Endothelial cell of umbilical vein (primary cell): ENCODE results near the gene PRKCQ. TPM values are rescaled to one million over a fixed set of nuclear protein-coding genes. Genes with fewer than 3 reads are reported as not detected.

Experiments used
- BruUV-seq: library from RNA; stranded (reverse); fragments of 400-500 nt; replicated peaks from 2 replicates; lab custom pipeline; 2021; lab: Mats Ljungman, UMichigan
- CTCF ChIA-PET: fragments of 300-600, 350-600 bp; sonication (Branson Sonifier 250); formaldehyde crosslinking; loops from one replicate; lab custom pipeline; 2021; ENCODE audit warnings: antibody characterized with exemption, inconsistent platforms; lab: Charles Lee
- POLR2A ChIA-PET: fragments of 300-600, 350-600 bp; sonication (Branson Sonifier 250); formaldehyde crosslinking; loops from one replicate; lab custom pipeline; 2021; ENCODE audit warnings: antibody characterized with exemption, inconsistent platforms; lab: Charles Lee
- DNase-seq: peaks from one replicate; pipeline ENCODE4 v3.0.0-alpha.2; 2011; ENCODE audit warnings: low read depth, low spot score
- FAIRE-seq: peaks from 2 replicates; lab custom pipeline; 2011; peaks lifted over from hg19 to GRCh38; lab: Jason Lieb, UNC
- H2AFZ ChIP-seq: 2 replicates; pipeline ENCODE4 v1.6.0; 2012; ENCODE audit warnings: low read depth, low read length, control low read depth, inconsistent platforms
- H3K27ac ChIP-seq: 2 replicates; pipeline ENCODE4 v1.5.1; 2011; ENCODE audit warnings: low read depth, mild to moderate bottlenecking, control low read depth, low read length, moderate library complexity; ENCODE audit not compliant: insufficient read depth
- H3K27me3 ChIP-seq, 2 experiments: 2 replicates each; pipeline versions ENCODE4 v1.6.0 to v1.6.1; 2011; ENCODE audit warnings: low read length in 2 of 2, mixed read lengths in 1 of 2; ENCODE audit not compliant: control insufficient read depth in 2 of 2, insufficient read depth in 2 of 2
- H3K36me3 ChIP-seq, 2 experiments: 2 replicates in 1 of 2; 3 replicates in 1 of 2; pipeline ENCODE4 v1.5.1; 2011; ENCODE audit warnings: low read length in 2 of 2, mild to moderate bottlenecking in 1 of 2, moderate library complexity in 1 of 2; ENCODE audit not compliant: control insufficient read depth in 2 of 2, insufficient read depth in 2 of 2; ENCODE audit errors: extremely low read depth in 1 of 2
- H3K4me1 ChIP-seq: 3 replicates; pipeline ENCODE4 v1.5.1; 2011; ENCODE audit warnings: mild to moderate bottlenecking, low read length; ENCODE audit not compliant: control insufficient read depth, insufficient read depth; ENCODE audit errors: extremely low read depth
- H3K4me2 ChIP-seq: 2 replicates; pipeline ENCODE4 v1.6.1; 2011; ENCODE audit warnings: low read length, control low read depth, mixed read lengths; ENCODE audit not compliant: insufficient read depth
- H3K4me3 ChIP-seq, 3 experiments: fragments of 200-600 bp in 1 of 3; sonication (generic), shearing (Covaris generic) in 1 of 3; replicated peaks in 1 of 3; 2 replicates each; pipeline ENCODE4 v1.5.1; 2011 to 2016; ENCODE audit warnings: control low read depth in 3 of 3, low read length in 3 of 3, mild to moderate bottlenecking in 2 of 3, inconsistent platforms in 1 of 3, low read depth in 1 of 3, moderate library complexity in 1 of 3; ENCODE audit not compliant: insufficient read depth in 1 of 3
- H3K79me2 ChIP-seq: 2 replicates; pipeline ENCODE4 v1.6.0; 2012; ENCODE audit warnings: low read length, inconsistent platforms; ENCODE audit not compliant: control insufficient read depth, insufficient read depth
- H3K9ac ChIP-seq: replicated peaks from 2 replicates; pipeline ENCODE3; 2011; ENCODE audit warnings: low read length, control low read depth; ENCODE audit not compliant: insufficient read depth; ENCODE audit errors: extremely low read depth
- H3K9me1 ChIP-seq: replicated peaks from 3 replicates; pipeline ENCODE4 v1.6.0; 2011; ENCODE audit warnings: mild to moderate bottlenecking, low read length; ENCODE audit not compliant: control insufficient read depth, insufficient read depth; ENCODE audit errors: extremely low read depth
- H3K9me3 ChIP-seq: replicated peaks from 2 replicates; pipeline ENCODE4 v1.5.1; 2012; ENCODE audit warnings: low read length, inconsistent platforms; ENCODE audit not compliant: control insufficient read depth, insufficient read depth
- H4K20me1 ChIP-seq: replicated peaks from 2 replicates; pipeline ENCODE3; 2011; ENCODE audit warnings: mild to moderate bottlenecking, low read length; ENCODE audit not compliant: control insufficient read depth, insufficient read depth; ENCODE audit errors: extremely low read depth
- EZH2 ChIP-seq: IDR thresholded peaks from 2 replicates; pipeline ENCODE4 v1.6.1; 2012; ENCODE audit warnings: borderline replicate concordance, low read depth, mild to moderate bottlenecking, moderate library complexity, low read length, inconsistent platforms; ENCODE audit not compliant: severe bottlenecking
- FOS ChIP-seq: IDR thresholded peaks from 2 replicates; pipeline ENCODE4 v1.6.1; 2011; ENCODE audit warnings: mild to moderate bottlenecking, low read length, moderate library complexity, borderline replicate concordance; ENCODE audit not compliant: insufficient read depth
- GATA2 ChIP-seq: IDR thresholded peaks from 2 replicates; pipeline ENCODE4 v1.7.0; 2011; ENCODE audit warnings: low read depth, mild to moderate bottlenecking, moderate library complexity, mixed read lengths, low read length; ENCODE audit not compliant: insufficient read length, insufficient read depth
- JUN ChIP-seq: IDR thresholded peaks from 2 replicates; pipeline ENCODE4 v1.6.1; 2011; ENCODE audit warnings: borderline replicate concordance, low read depth; ENCODE audit not compliant: insufficient read length, insufficient read depth
- MYC ChIP-seq: IDR thresholded peaks from one replicate; pipeline ENCODE4 v1.6.1; 2011; ENCODE audit warnings: mild to moderate bottlenecking, low read depth, low read length
- POLR2A ChIP-seq: IDR thresholded peaks from 2 replicates; pipeline ENCODE4 v1.6.1; 2012; ENCODE audit warnings: low read depth, mild to moderate bottlenecking, control low read depth, low read length
- POLR2AphosphoS5 ChIP-seq: IDR thresholded peaks from 2 replicates; pipeline ENCODE4 v1.6.1; 2012; ENCODE audit warnings: low read depth, mild to moderate bottlenecking, control low read depth, low read length, moderate library complexity; ENCODE audit not compliant: insufficient read depth
- dilution Hi-C: fragments of 300-500 bp; cut with MboI; formaldehyde crosslinking; loops from one replicate; pipeline ENCODE4 v1.15.0; 2019; ENCODE audit warnings: low sequenced_read_pairs; ENCODE audit not compliant: extremely low pct_ligation_motif_present
- intact Hi-C: fragments of 100-400 bp; cut with micrococcal nuclease; formaldehyde crosslinking; loops from one replicate; pipeline ENCODE4 v1.10.0; 2022
- polyA plus RNA-seq, 4 experiments: library from polyadenylated mRNA; depleted of rRNA in 3 of 4; stranded (reverse) in 3 of 4; unstranded in 1 of 4; fragments of >200 nt; gene quantifications; 2 replicates each; pipeline versions ENCODE4 v1.2.1 to v1.2.3, GENCODE V29; 2011 to 2012; ENCODE audit warnings: missing spikeins in 1 of 4
- total RNA-seq: library from RNA; stranded (reverse); gene quantifications from 2 replicates; pipeline ENCODE4 v1.2.3, GENCODE V29; 2021
- TF ChIP-seq, protein P1 (sequence below): IDR thresholded peaks from 2 replicates; pipeline ENCODE4 v1.6.1; 2011; ENCODE audit not compliant: insufficient read depth, insufficient read length
- TF ChIP-seq, protein P2 (sequence below), 2 donors: IDR thresholded peaks; 1 replicate in 1 of 2; 2 replicates in 1 of 2; pipeline ENCODE4 v1.5.1; 2011; ENCODE audit warnings: low read length in 2 of 2, mild to moderate bottlenecking in 2 of 2, moderate library complexity in 2 of 2, control low read depth in 1 of 2, inconsistent platforms in 1 of 2, low read depth in 1 of 2; ENCODE audit not compliant: insufficient read depth in 1 of 2; ENCODE audit errors: extremely low read depth in 1 of 2

Gene PRKCQ
- total and polyA plus RNA-seq, 2 donors (not counting 3 experiments of a cell fraction or from before 2014, with no cell fraction given) = 0.32 to 0.55 TPM

DNA sequence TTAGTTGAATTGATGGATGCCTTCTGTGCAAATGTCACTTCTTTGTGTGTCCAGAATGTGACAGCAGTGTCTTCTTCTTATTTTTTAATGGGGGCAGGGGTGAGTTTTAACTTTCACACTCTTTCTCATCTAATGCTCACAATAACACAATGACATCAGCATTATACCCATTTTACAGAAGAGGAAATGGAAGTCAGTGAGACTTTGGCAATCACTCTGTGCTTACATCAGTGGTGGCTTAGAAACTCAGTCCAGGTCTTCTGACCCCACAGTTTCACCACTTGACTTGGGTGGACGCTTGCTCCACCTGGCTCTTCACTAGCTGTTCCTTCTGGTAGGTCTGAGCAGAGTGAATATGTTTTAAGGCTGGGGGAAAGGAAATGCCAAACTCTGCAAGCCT, 124.0 kb downstream of the PRKCQ start:
- BruUV-seq = no TSS peak
- no peaks in the 10 kb centered on the region for H3K36me3 ChIP-seq
- H3K4me3 ChIP-seq = no peak overlapping the region
- FAIRE-seq (no peak), DNase-seq (no peak)
- ChIA-PET CTCF (no interaction called here), POLR2A (no interaction called here)
- TF ChIP-seq POLR2A = no peak
- H3K9me1 ChIP-seq = no peaks in the 10 kb centered on the region
- H3K9me3 ChIP-seq = no peaks in the 10 kb centered on the region
- no peaks in the 10 kb centered on the region for H3K27me3 ChIP-seq
- H3K4me1 ChIP-seq = no peaks in the 10 kb centered on the region
- no peaks in the 10 kb centered on the region for H3K79me2 ChIP-seq
- no peak overlapping the region for H3K4me2 ChIP-seq
- no peak overlapping the region for H3K27ac ChIP-seq
- dilution Hi-C loops = no loop called here
- no peak overlapping the region for H3K9ac ChIP-seq
- H4K20me1 ChIP-seq = no peaks in the 10 kb centered on the region
- intact Hi-C loops = no loop called here
- H2AFZ ChIP-seq = no peak overlapping the region

DNA sequence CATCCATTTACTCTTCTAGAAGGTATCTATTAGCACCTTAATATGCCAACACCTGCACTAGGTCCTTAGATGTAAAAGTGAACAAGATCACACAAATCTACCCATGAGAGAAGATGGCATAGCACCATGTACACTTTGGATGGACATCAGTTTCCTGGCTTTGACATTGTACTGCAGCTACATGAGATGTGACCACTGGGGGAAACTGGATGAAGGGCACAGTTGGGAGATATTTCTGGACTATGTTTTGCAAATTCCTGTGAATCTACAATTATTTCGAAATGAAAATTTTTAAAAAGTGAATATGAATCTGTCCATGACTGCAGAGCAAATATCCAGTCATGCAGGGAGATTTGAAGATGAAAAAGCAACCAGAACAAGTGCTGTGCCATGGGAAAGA, 124.5 kb downstream of the PRKCQ start:
- H3K27me3 ChIP-seq = no peaks in the 10 kb centered on the region
- H3K79me2 ChIP-seq = no peaks in the 10 kb centered on the region
- no peaks in the 10 kb centered on the region for H3K9me1 ChIP-seq
- POLR2A ChIA-PET = no interaction called here
- dilution Hi-C loops = no loop called here
- no peak overlapping the region for H3K27ac ChIP-seq
- H3K4me3 ChIP-seq = no peak overlapping the region
- no peaks in the 10 kb centered on the region for H3K36me3 ChIP-seq
- no peaks in the 10 kb centered on the region for H4K20me1 ChIP-seq
- no peak overlapping the region for H2AFZ ChIP-seq
- intact Hi-C loops = no loop called here
- no peaks in the 10 kb centered on the region for H3K9me3 ChIP-seq
- no peak overlapping the region for H3K9ac ChIP-seq
- DNase-seq = no peak
- H3K4me2 ChIP-seq = no peak overlapping the region
- no peak for TF ChIP-seq GATA2
- no peak for TF ChIP-seq JUN
- TF ChIP-seq MYC = no peak
- TF ChIP-seq EZH2 = no peak
- TF ChIP-seq, protein P1, sequence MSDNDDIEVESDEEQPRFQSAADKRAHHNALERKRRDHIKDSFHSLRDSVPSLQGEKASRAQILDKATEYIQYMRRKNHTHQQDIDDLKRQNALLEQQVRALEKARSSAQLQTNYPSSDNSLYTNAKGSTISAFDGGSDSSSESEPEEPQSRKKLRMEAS = no peak
- TF ChIP-seq, protein P2, sequence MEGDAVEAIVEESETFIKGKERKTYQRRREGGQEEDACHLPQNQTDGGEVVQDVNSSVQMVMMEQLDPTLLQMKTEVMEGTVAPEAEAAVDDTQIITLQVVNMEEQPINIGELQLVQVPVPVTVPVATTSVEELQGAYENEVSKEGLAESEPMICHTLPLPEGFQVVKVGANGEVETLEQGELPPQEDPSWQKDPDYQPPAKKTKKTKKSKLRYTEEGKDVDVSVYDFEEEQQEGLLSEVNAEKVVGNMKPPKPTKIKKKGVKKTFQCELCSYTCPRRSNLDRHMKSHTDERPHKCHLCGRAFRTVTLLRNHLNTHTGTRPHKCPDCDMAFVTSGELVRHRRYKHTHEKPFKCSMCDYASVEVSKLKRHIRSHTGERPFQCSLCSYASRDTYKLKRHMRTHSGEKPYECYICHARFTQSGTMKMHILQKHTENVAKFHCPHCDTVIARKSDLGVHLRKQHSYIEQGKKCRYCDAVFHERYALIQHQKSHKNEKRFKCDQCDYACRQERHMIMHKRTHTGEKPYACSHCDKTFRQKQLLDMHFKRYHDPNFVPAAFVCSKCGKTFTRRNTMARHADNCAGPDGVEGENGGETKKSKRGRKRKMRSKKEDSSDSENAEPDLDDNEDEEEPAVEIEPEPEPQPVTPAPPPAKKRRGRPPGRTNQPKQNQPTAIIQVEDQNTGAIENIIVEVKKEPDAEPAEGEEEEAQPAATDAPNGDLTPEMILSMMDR (IDR thresholded peaks at IDR 0.05; ENCODE audit: extremely low read depth in 1 of 2, insufficient read depth in 1 of 2, low read depth in 1 of 2, low read length in 2 of 2) = no peak
- TF ChIP-seq POLR2AphosphoS5 = no peak
- no peak for TF ChIP-seq POLR2A
- no peak for TF ChIP-seq FOS
- H3K4me1 ChIP-seq = no peaks in the 10 kb centered on the region
- no TSS peak for BruUV-seq
- CTCF ChIA-PET = no interaction called here
- FAIRE-seq = no peak
